Superior temporal gyrus (tissue), 1 donor: Measurements from ENCODE around the gene SSBP4.
A peak's percentile ranks its signal among the peaks of the same experiment; 100 is the strongest.

ENCODE experiments used
- DNase-seq: peaks from one replicate; pipeline ENCODE4 v3.0.0-alpha.2; 2016; ENCODE audit errors: extremely low spot score

Gene SSBP4

GRCh38 chr19:18421371-18421959 is 2.3 kb downstream of the SSBP4 start:
- no peak for DNase-seq

- DNase-seq, result no peak
These were observed 3.5 kb downstream of the SSBP4 start for GRCh38 chr19:18422530-18423191.

GRCh38 chr19:18423258-18424020 is 4.2 kb downstream of the SSBP4 start:
- DNase-seq, result no peak

GRCh38 chr19:18424122-18424889 is 5.1 kb downstream of the SSBP4 start:
- no peak for DNase-seq

- DNase-seq, result no peak
These were observed 5.8 kb downstream of the SSBP4 start for GRCh38 chr19:18424890-18425514.

- DNase-seq, result peak; percentile 52
These were observed 6.6 kb downstream of the SSBP4 start for GRCh38 chr19:18425515-18426415.

GRCh38 chr19:18426416-18426767 is 7.2 kb downstream of the SSBP4 start:
- DNase-seq, result no peak

GRCh38 chr19:18427080-18427742 is 8.0 kb downstream of the SSBP4 start:
- DNase-seq, result no peak

- no peak for DNase-seq
These were observed 8.5 kb downstream of the SSBP4 start for GRCh38 chr19:18427743-18428113.

- DNase-seq, result no peak
These were observed 9.1 kb downstream of the SSBP4 start for GRCh38 chr19:18428173-18428786.

GRCh38 chr19:18428787-18429674 is 9.8 kb downstream of the SSBP4 start:
- DNase-seq, result peak; percentile 57

GRCh38 chr19:18429717-18430416 is 10.7 kb downstream of the SSBP4 start:
- DNase-seq, result no peak

GRCh38 chr19:18430417-18431144 is 11.4 kb downstream of the SSBP4 start:
- DNase-seq, result no peak

- DNase-seq, result no peak
These were observed 12.4 kb downstream of the SSBP4 start for GRCh38 chr19:18431351-18432197.

- no peak for DNase-seq
These were observed 13.2 kb downstream of the SSBP4 start for GRCh38 chr19:18432275-18433014.
